Astrocyte of the spinal cord (primary cell): ENCODE data around the gene FAM177A1.
"Not testable (repeated sequence)": the region's sequence is repeated elsewhere in the genome, so short reads cannot be mapped to it uniquely, and the experiment has no call there.

Experiments
- DNase-seq: peaks from one replicate; pipeline ENCODE4 v3.0.0; 2011; ENCODE audit warnings: low read depth, low spot score
- H3K4me3 ChIP-seq: 2 replicates; pipeline ENCODE4 v1.5.1; 2011; ENCODE audit warnings: low read depth, mild to moderate bottlenecking, low read length, moderate library complexity
- in situ Hi-C: cut with HindIII; loops from 2 replicates; pipeline ENCODE4 v1.10.0; 2017; ENCODE audit warnings: low sequenced_read_pairs
- TF ChIP-seq, protein P1 (sequence below): IDR thresholded peaks from 2 replicates; pipeline ENCODE4 v1.5.1; 2012; ENCODE audit warnings: low read depth, mild to moderate bottlenecking, low read length, inconsistent platforms

The FAM177A1 gene

GRCh38 chr14:35079742-35080141, 33.7 kb downstream of the FAM177A1 start:
- in situ Hi-C loops = no loop called here
- no peak for DNase-seq
- no peak overlapping the region for H3K4me3 ChIP-seq
- TF ChIP-seq, protein P1, sequence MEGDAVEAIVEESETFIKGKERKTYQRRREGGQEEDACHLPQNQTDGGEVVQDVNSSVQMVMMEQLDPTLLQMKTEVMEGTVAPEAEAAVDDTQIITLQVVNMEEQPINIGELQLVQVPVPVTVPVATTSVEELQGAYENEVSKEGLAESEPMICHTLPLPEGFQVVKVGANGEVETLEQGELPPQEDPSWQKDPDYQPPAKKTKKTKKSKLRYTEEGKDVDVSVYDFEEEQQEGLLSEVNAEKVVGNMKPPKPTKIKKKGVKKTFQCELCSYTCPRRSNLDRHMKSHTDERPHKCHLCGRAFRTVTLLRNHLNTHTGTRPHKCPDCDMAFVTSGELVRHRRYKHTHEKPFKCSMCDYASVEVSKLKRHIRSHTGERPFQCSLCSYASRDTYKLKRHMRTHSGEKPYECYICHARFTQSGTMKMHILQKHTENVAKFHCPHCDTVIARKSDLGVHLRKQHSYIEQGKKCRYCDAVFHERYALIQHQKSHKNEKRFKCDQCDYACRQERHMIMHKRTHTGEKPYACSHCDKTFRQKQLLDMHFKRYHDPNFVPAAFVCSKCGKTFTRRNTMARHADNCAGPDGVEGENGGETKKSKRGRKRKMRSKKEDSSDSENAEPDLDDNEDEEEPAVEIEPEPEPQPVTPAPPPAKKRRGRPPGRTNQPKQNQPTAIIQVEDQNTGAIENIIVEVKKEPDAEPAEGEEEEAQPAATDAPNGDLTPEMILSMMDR = no peak

GRCh38 chr14:35083530-35084150, 37.6 kb downstream of the FAM177A1 start:
- in situ Hi-C loops = no loop called here
- DNase-seq = no peak
- TF ChIP-seq, protein P1 = no peak
- H3K4me3 ChIP-seq = no peak overlapping the region

DNA sequence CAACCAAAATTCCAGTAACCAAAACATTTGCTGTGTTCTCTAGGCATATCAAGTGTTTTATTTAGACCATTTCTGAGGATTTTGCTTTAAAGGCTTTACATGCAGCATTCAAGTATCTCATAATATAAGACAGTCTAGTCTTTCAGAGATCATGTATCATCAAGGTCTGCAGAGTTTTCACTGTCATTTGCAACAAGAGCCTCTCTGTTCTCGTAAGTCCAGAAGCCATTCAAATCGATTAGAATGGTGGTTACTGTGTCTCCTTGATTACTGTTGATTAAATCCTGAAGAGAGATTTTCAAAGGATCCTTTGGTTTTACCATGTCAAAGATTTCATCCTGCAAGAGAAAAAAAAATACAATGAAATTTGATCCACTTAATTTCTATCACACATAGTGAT, 39.4 kb downstream of the FAM177A1 start:
- DNase-seq = no peak
- in situ Hi-C loops = no loop called here
- TF ChIP-seq, protein P1 = no peak
- H3K4me3 ChIP-seq = no peak overlapping the region

DNA sequence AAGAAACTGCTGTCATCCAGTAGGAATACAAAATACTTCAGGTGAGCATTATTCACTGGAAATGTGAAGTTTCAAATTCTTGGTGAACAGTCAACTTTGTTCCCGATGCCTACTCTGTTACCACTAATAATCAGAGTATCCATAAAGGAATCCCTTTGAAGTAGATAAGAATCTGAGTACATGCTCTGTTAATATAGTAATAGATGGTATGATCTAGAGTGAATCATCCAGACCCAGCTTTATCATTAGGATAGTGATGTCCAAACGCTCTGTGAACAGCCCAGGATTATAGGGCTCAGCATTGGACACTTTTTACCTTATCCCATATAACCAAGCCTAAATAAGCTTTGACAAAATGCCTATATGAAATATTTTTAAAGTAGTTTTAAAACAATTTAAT, 42.4 kb downstream of the FAM177A1 start:
- DNase-seq = no peak
- TF ChIP-seq, protein P1 = no peak
- H3K4me3 ChIP-seq = no peak overlapping the region
- in situ Hi-C loops = no loop called here

DNA sequence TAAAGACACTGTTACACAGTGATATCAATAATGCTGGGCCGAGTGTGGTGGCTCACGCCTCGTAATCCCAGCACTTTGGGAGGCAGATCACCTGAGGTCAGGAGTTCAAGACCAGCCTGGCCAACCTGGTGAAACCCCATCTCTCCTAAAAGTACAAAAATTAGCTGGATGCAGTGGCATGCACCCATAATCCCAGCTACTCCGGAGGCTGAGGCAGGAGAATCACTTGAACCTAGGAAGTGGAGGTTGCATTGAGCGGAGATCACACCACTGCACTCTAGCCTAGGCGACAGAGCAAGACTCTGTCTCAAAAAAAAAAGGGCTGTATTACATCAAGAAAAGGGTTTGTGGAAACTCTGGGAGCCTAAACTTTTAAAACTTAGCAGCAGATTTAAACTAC, 48.6 kb downstream of the FAM177A1 start:
- in situ Hi-C loops, DNase-seq, H3K4me3 ChIP-seq: not testable (repeated sequence)

GRCh38 chr14:35107866-35108265, 61.8 kb downstream of the FAM177A1 start:
- H3K4me3 ChIP-seq = no peak overlapping the region
- TF ChIP-seq, protein P1 = no peak
- DNase-seq = no peak
- in situ Hi-C loops = no loop called here

- no peak overlapping the region for H3K4me3 ChIP-seq
- TF ChIP-seq, protein P1 = no peak
- in situ Hi-C loops = no loop called here
- no peak for DNase-seq
Measured at GRCh38 chr14:35112641-35113040, 66.6 kb downstream of the FAM177A1 start.
